ENCODE measurements around the gene MAP3K5.

- TF ChIP-seq, protein P1, sequence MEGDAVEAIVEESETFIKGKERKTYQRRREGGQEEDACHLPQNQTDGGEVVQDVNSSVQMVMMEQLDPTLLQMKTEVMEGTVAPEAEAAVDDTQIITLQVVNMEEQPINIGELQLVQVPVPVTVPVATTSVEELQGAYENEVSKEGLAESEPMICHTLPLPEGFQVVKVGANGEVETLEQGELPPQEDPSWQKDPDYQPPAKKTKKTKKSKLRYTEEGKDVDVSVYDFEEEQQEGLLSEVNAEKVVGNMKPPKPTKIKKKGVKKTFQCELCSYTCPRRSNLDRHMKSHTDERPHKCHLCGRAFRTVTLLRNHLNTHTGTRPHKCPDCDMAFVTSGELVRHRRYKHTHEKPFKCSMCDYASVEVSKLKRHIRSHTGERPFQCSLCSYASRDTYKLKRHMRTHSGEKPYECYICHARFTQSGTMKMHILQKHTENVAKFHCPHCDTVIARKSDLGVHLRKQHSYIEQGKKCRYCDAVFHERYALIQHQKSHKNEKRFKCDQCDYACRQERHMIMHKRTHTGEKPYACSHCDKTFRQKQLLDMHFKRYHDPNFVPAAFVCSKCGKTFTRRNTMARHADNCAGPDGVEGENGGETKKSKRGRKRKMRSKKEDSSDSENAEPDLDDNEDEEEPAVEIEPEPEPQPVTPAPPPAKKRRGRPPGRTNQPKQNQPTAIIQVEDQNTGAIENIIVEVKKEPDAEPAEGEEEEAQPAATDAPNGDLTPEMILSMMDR (IDR thresholded peaks at IDR 0.05; ENCODE audit: insufficient read depth, low read depth, low read length) = no peak
- no peak for TF ChIP-seq EZH2 (IDR thresholded peaks at IDR 0.05; ENCODE audit: insufficient read depth, low read length)
Observed at GRCh38 chr6:136564180-136564579, 228.1 kb downstream of the MAP3K5 start.
